ENCODE results near the gene SH3PXD2A.

SH3PXD2A gene

DNA sequence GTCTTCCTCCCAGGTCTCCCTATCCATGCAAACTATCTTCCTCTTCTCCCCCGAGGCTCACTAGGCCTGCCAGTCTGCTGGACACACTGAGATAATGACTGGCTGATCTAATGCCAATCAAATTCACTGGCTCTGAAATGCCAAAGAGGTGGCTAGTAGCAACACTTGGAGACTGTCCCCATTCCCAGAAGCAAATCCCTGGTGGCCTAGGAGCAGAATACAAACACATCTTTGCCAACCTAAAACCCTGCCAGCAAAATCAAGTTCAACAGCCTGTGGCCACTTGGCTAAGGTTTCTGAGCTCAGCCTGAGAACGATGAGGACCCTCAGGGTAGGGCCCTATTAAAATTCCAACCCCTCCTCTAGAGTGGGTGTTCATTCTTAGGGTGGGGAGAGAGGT, 46.6 kb downstream of the SH3PXD2A start:
- TF ChIP-seq GATA1 (IDR thresholded peaks at IDR 0.05; ENCODE audit: low read depth, low read length) (no peak), POLR2A (IDR thresholded peaks at IDR 0.05; ENCODE audit: low read length) (no peak)
- DNase-seq: no peak

DNA sequence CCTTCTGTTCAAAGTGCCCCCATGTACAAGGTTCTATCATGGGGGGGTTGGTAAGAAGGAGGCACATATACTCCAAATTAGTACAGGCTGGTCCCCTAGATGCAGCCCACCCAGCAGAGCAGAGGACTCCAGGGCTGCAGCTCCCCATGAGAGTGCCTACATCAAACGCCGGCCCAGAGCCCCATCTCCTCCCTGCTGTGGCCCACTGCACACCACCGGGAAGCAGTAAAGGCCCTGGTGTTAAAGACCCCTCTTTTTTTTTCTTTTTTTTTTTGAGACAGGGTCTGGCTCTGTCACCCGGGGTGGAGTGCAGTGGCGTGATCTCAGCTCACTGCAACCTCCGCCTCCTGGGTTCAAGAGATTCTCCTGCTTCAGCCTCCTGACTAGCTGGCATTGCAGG, 47.4 kb downstream of the SH3PXD2A start:
- no peak for TF ChIP-seq GATA1 (IDR thresholded peaks at IDR 0.05; ENCODE audit: low read depth, low read length)
- no peak for TF ChIP-seq POLR2A (IDR thresholded peaks at IDR 0.05; ENCODE audit: low read length)
- DNase-seq: no peak

DNA sequence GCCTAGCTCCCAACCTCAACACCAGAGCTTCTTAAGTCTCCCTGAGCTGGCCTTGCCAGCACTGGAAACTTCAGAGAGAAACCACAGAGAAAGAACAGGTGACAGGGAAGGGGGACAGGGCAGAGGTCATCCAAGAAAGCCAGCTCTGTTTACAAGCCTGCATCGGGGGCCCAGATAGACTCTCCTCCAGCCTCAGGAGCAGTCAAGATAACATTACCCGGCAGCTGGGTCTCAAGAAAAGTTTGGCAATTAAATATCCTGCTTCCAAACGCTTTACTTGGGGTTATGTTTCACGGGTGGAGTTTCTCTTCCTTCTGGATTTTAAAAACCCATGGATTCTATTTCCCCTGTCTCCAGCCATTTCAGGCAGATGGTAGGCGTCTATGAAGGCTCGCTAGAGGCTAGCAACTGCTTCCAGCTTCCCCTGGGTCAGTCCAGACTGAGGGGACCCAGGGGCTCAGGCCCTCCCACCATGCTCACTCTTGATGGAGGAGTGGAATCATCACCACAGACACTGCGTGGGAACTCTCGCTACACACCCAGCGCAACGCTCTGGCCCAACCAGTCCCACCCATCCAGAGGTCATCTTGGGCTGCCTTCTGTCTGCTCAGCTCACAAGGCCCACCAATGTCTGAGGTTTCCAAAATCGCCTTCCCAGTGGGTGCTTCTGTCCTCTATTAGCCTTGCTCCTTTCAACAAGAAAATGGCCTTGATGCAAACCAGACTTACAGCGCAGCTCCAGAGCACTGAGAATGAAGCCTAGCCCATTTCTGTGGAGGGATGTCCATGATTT, 48.8 kb downstream of the SH3PXD2A start:
- no peak for DNase-seq
- TF ChIP-seq POLR2A (IDR thresholded peaks at IDR 0.05; ENCODE audit: low read length) (no peak), GATA1 (IDR thresholded peaks at IDR 0.05; ENCODE audit: low read depth, low read length) (no peak)

DNA sequence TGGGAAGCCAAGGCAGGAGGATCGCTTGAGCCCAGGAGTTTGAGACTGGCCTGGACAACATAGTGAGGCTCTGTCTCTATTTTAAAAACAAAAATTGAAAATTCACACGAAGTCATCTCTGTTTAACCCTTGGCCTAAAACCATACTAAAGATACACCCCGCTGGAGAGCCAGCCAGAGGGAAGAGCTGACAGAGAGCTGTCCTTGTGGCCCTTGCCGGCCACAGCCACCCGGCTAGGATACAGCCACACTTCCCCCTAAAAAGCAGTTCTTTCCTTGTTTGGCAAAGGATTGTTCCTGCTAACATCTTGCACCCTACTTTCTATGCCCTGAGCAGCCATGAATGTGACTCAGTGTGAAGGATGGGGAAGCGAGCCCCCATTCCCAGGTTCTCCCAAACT, 49.6 kb downstream of the SH3PXD2A start:
- DNase-seq: no peak
- TF ChIP-seq POLR2A (IDR thresholded peaks at IDR 0.05; ENCODE audit: low read length) (no peak), GATA1 (IDR thresholded peaks at IDR 0.05; ENCODE audit: low read depth, low read length) (no peak)

DNA sequence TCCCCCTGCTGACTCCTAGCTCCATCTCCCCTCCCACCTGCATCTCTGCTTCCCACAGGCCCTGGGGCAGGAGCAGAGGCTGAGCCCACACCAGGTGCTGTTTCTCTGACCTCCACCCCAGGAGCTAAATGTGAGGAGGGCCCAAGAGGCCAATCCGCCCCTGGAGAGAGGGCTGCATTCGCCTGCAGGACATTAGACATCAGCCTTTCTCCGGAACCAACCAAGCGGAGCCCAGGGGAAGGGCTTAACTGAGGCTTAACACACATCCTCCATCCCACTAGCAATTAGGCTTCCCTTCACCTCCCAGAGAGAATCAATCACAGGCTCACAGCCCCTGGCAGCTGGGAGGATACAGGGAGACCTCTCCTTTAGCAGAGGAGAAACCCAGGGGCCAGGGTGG, 50.5 kb downstream of the SH3PXD2A start:
- DNase-seq: no peak
- TF ChIP-seq GATA1 (IDR thresholded peaks at IDR 0.05; ENCODE audit: low read depth, low read length): no peak
- TF ChIP-seq POLR2A (IDR thresholded peaks at IDR 0.05; ENCODE audit: low read length): no peak

DNA sequence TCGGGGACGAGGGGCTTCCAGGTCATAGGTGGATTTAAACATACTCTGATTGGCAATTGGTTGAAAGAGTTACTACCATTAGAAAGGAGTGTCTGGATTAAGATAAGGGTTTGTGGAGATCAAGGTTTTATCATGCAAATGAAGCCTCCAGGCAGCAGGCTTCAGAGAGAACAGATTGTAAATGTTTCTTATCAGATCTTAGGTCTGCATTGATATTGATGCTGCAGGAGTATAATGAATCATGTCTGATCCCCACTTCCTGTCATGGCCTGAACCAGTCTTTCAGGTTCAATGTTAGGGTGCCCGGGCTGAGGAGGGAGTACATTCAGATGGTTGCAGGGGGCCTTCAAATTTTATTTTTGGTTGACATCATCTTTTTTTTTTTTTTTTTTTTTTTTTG, 51.4 kb downstream of the SH3PXD2A start:
- no peak for DNase-seq
- no peak for TF ChIP-seq GATA1 (IDR thresholded peaks at IDR 0.05; ENCODE audit: low read depth, low read length)
- no peak for TF ChIP-seq POLR2A (IDR thresholded peaks at IDR 0.05; ENCODE audit: low read length)

DNA sequence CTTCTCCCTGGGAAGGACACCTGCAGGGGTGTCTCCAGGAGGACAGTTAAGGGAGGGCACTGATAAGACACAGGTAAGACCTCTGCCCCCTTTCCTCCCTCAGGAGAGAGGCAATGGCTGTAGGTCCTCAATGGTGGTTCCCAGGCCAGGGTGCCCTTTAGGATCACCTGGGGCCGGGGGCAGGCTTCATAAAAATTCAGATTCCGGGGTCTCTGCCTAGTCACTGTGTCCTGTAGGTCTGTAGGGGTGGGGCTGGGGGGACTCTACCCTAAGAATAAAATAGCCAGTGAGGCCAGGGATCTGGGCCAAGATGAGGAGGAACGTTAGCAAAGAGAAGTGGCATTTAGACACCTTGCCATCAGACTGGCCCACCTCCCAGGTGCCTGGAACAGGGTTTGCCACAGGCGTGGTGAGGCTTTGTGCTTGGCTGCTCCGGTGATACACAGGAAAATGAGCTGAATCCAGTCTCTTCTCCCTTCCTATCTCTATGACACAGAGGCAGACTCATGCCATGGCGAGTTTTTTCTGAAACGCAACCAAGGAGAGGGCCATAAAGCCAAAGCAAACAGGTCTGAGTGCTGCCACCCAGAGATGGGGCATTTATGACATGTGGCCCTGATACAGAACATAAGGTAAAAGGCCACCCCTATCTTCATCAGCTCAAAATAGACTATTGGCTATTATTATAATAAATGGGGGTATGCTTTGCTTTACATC, 52.6 kb downstream of the SH3PXD2A start:
- TF ChIP-seq GATA1 (IDR thresholded peaks at IDR 0.05; ENCODE audit: low read depth, low read length) (no peak), POLR2A (IDR thresholded peaks at IDR 0.05; ENCODE audit: low read length) (no peak)
- DNase-seq: no peak

DNA sequence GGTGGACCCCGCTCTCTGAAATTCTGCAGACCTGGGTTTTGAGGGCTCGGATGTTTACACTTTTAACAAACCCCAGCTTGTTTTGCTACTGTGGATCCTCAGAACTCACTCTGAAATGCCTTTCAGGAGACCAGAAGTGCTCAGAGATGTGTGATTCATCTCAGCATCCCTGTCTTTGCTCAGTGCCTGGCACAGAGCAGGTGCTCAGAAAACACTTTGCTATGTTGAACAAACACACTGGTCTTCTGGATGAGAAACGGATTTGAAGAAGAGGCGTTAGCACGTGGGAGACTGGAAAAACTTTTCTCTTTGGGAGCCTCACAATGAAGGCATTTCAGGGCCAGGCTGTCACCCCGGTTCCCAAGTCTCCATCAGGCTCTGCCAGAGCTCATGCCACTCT, 53.3 kb downstream of the SH3PXD2A start:
- DNase-seq: no peak
- TF ChIP-seq GATA1 (IDR thresholded peaks at IDR 0.05; ENCODE audit: low read depth, low read length) (no peak), POLR2A (IDR thresholded peaks at IDR 0.05; ENCODE audit: low read length) (no peak)

DNA sequence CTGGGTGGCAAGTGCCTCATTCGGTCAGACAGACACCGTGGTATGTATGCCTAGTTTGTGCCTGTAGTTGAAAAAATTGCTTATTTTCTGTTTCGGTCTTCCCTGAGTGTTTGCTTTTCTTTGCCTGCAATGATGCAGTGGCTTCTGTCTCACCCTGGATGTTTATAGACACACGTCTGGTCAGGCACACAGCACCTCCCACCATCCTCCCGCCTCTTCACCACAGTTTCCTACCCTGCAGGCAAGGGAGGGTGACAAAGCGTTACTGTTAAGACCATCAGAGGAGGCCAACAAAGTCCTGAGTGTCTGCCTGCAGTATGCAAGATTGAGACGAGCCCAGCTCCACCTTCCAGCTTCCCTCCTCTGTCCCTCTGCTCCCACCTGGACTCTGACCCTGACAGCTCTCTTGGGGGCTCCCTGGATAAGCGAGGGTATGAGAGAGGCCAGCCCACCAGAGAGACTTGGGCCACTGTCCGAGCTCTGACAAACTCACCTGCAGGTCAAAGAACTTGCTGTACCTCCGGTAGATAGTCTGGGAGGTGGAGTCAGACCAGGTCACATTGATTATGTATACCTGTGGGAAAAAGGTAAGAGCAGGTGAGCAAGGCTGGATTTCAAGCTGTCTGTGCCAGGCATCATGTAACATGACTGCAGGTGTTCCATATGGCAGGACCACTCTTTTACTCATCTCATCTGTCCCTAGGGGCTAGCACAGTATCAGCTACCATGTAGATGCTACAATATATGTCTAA, 54.4 kb downstream of the SH3PXD2A start:
- TF ChIP-seq POLR2A (IDR thresholded peaks at IDR 0.05; ENCODE audit: low read length): no peak
- TF ChIP-seq GATA1 (IDR thresholded peaks at IDR 0.05; ENCODE audit: low read depth, low read length): no peak
- DNase-seq: no peak

DNA sequence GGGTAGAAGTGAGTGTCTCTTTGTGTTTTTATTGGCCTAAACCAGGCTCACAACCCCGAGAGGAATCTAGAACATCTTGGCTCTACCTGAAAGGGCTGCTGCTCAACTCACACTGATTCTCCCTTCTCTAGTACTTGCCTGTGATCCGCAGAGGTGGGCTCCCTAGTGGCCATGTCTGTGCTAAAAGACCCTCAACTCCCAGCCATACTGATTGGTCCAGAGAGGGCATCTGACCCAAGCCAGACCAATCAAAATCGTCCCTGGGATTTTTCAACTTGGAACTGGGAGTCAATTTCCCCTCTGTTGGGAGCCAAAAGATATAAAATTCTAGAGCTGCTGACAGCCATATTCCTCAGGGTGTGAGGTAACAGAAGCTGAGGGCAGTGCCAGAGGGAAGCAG, 55.3 kb downstream of the SH3PXD2A start:
- no peak for DNase-seq
- no peak for TF ChIP-seq GATA1 (IDR thresholded peaks at IDR 0.05; ENCODE audit: low read depth, low read length)
- no peak for TF ChIP-seq POLR2A (IDR thresholded peaks at IDR 0.05; ENCODE audit: low read length)

DNA sequence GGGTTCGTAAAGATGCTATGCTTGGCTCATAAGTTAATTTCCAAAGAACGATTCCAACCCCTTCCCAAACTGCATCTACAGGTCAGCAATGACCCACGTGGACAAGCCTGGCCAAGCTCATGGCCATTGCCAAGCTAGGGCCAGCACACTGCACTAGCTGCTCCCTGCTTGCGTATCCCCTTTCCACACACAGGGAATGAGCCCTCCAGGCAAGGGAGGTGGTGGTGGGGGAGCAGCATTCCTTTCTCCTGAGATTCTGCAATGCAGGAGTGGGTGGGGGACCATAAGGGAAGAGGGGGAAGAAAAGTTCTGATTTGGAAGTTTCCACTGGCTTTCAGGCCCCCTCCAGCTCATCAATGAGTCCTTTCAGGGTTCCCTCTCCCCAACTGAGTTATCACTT, 56.0 kb downstream of the SH3PXD2A start:
- no peak for DNase-seq
- no peak for TF ChIP-seq GATA1 (IDR thresholded peaks at IDR 0.05; ENCODE audit: low read depth, low read length)
- TF ChIP-seq POLR2A (IDR thresholded peaks at IDR 0.05; ENCODE audit: low read length): no peak

DNA sequence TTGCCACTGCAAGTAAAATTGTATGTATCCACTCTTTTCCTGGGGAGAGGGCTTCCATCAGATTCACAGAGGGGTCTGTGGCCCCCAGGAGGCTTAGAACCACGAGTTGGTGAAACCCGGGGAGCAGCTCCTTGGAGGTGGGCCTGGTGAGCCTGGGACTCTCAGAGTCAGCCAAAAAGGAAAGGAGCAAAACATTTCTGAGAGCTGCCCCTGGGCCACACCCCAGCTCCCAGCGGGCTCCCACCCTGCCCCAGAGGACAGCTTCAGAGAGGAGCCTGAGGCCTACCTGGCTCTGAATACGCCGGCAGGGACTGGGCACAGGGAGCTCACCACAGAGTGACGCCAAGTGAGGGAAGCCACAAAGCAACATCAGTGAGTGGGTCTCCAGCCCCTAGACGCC, 56.9 kb downstream of the SH3PXD2A start:
- TF ChIP-seq POLR2A (IDR thresholded peaks at IDR 0.05; ENCODE audit: low read length): no peak
- no peak for TF ChIP-seq GATA1 (IDR thresholded peaks at IDR 0.05; ENCODE audit: low read depth, low read length)
- DNase-seq: no peak

DNA sequence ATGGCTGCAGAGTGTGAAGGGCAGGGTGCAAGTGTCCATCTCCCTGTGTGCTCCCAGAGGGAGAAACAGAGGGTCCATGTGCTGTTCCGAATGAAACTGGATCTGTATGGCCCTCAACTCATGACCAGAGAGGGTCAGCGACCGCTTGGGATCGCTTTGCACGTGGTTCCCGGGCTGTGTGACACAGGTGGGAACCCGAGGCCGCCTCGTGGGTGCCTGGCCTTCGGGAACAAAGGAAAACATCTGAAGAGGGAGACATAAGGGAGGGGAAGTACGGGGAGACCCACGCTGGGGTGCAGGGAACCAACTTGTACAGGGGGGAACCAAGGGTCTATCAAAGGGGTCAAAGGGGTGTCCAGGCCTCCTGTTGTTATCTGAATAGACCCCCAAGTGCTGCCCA, 57.5 kb downstream of the SH3PXD2A start:
- TF ChIP-seq GATA1 (IDR thresholded peaks at IDR 0.05; ENCODE audit: low read depth, low read length) (no peak), POLR2A (IDR thresholded peaks at IDR 0.05; ENCODE audit: low read length) (no peak)
- no peak for DNase-seq

DNA sequence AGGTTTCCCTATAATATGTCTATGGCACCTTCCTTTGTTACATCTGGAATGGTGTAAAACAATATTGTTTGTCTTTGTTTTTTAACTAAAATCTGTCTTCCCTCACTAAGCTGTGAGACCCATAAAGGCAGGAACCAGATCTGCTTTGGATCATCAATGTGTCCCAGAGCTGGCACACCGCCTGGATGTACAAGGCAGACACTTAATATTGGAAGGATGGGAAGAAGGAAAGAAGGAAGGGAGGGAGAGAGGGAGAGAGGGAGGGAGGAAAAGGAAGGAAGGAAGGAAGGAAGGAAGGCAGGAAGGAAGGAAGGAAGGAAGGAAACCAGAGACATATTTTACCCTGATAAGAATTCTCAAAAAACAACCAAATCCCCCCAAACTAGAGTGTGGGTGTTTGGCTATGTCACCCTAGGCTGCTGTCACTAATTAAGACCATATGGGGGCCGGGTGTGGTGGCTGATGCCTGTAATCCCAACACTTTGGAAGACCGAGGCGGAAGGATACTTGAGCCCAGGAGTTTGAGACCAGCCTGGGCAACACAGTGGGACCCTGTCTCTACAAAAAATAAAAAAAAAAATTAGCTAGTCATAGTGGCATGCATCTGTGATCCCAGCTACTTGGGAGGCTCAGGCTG, 59.6 kb downstream of the SH3PXD2A start:
- TF ChIP-seq POLR2A (IDR thresholded peaks at IDR 0.05; ENCODE audit: low read length) (no peak), GATA1 (IDR thresholded peaks at IDR 0.05; ENCODE audit: low read depth, low read length) (no peak)
- DNase-seq: no peak
